ENCODE data around the gene SLC36A4. TPM values are rescaled to one million over a fixed set of nuclear protein-coding genes. Genes with fewer than 3 reads are reported as not detected.

SLC36A4 gene
- total and polyA plus RNA-seq, 2 of the 4 experiments (the other 2 are of a cell fraction): 9.2 to 13.1 TPM

DNA sequence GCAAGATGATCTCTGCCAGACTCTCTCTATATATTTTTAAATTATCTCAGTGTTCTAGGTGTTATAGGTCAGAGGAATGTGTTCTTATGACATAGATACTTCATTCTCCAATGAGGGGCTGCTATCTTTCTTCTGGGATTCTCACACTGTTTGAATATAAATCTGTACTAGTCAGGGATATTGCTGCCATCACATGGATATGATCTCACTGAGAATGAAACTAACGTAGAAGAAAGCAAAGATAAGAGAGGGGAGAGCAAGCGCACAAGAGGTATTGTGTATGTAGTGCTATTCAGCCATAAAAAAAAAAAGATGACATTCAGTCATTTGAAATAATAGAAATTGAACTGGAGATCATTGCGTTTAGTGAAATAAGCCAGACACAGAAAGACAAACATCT, 42.2 kb upstream of the SLC36A4 start:
- CTCF ChIA-PET: no interaction called here
- TF ChIP-seq MAZ (IDR thresholded peaks at IDR 0.05; ENCODE audit: borderline replicate concordance, low read depth, low read length): no peak
- TF ChIP-seq FOS (IDR thresholded peaks at IDR 0.05; ENCODE audit: low read depth, low read length): no peak
- no peak for TF ChIP-seq RCOR1 (IDR thresholded peaks at IDR 0.05; ENCODE audit: insufficient replicate concordance, low read length)
- TF ChIP-seq RFX5 (IDR thresholded peaks at IDR 0.05; ENCODE audit: low read depth, low read length): no peak
- no peak for TF ChIP-seq CEBPB (IDR thresholded peaks at IDR 0.05; ENCODE audit: low read depth, low read length)
- no peak for TF ChIP-seq BHLHE40 (IDR thresholded peaks at IDR 0.05; ENCODE audit: low read depth, low read length)
- no peak for TF ChIP-seq CTCF (conservative IDR thresholded peaks at IDR 0.05; ENCODE audit: low read depth, low read length)
- TF ChIP-seq, protein P1, sequence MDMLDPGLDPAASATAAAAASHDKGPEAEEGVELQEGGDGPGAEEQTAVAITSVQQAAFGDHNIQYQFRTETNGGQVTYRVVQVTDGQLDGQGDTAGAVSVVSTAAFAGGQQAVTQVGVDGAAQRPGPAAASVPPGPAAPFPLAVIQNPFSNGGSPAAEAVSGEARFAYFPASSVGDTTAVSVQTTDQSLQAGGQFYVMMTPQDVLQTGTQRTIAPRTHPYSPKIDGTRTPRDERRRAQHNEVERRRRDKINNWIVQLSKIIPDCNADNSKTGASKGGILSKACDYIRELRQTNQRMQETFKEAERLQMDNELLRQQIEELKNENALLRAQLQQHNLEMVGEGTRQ (IDR thresholded peaks at IDR 0.05; ENCODE audit: low read depth, low read length): no peak
- TF ChIP-seq CHD1 (IDR thresholded peaks at IDR 0.05; ENCODE audit: low read depth, low read length): no peak
- no peak for TF ChIP-seq POLR2A (IDR thresholded peaks at IDR 0.05; ENCODE audit: low read depth, low read length)
- TF ChIP-seq MXI1 (IDR thresholded peaks at IDR 0.05; ENCODE audit: borderline replicate concordance, low read depth, low read length): no peak
- Histone ChIP-seq H3K36me3 (ENCODE audit: control insufficient read depth, insufficient read depth, low read length) (no peaks in the 10 kb centered on the region), H4K91ac (ENCODE audit: insufficient read depth, low read depth, low read length) (no peak overlapping the region), H3K4me2 (ENCODE audit: low read depth, low read length) (no peak overlapping the region), H3K14ac (replicated peaks; ENCODE audit: low read depth, low read length) (no peak overlapping the region), H2AK9ac (replicated peaks; ENCODE audit: low read depth, low read length, poor library complexity) (no peak overlapping the region), H2BK5ac (ENCODE audit: low read depth, low read length, poor library complexity, severe bottlenecking) (no peak overlapping the region), H3K27ac (ENCODE audit: insufficient read depth, low read length) (no peak overlapping the region), H3K27me3 (ENCODE audit: control insufficient read depth, insufficient read depth, low read length) (peaks cover 12% of the 10 kb centered on the region), H3K9ac (ENCODE audit: low read depth, low read length) (no peak overlapping the region), H2AFZ (replicated peaks; ENCODE audit: low read length, poor library complexity) (no peak overlapping the region), H4K5ac (ENCODE audit: low read depth, low read length) (no peak overlapping the region), H3K9me1 (ENCODE audit: insufficient read depth, low read length) (no peaks in the 10 kb centered on the region), H2BK120ac (ENCODE audit: low read depth, low read length) (no peak overlapping the region), H4K20me1 (ENCODE audit: insufficient read depth, low read length) (no peaks in the 10 kb centered on the region), H3K79me1 (ENCODE audit: low read depth in 1 of 2, low read length in 2 of 2) (no peaks in the 10 kb centered on the region), H3K18ac (ENCODE audit: low read depth, low read length) (no peak overlapping the region), H3K4me3 (ENCODE audit: insufficient read depth, low read depth, low read length) (no peak overlapping the region), H2AK5ac (ENCODE audit: low read depth, low read length) (no peak overlapping the region), H3K56ac (ENCODE audit: extremely low read depth, insufficient read depth, low read length) (no peak overlapping the region), H2BK15ac (ENCODE audit: low read depth, low read length) (no peak overlapping the region), H3K4ac (ENCODE audit: low read depth, low read length) (no peak overlapping the region), H4K8ac (ENCODE audit: low read depth in 2 of 2, low read length in 2 of 2) (no peak overlapping the region), H2BK20ac (ENCODE audit: low read depth, low read length) (no peak overlapping the region), H3K4me1 (ENCODE audit: control insufficient read depth, insufficient read depth, low read length) (no peaks in the 10 kb centered on the region), H3K23ac (ENCODE audit: low read depth, low read length) (no peak overlapping the region), H3K9me3 (ENCODE audit: control insufficient read depth, insufficient read depth, low read length) (no peaks in the 10 kb centered on the region)
- DNase-seq (no peak), ATAC-seq (ENCODE audit: low read depth) (no peak)
- POLR2A ChIA-PET (ENCODE audit: unreplicated experiment): no interaction called here
- WGBS, 2 experiments (ENCODE audit: extremely low coverage in 2 of 2, insufficient read length in 1 of 2): no CpG with 5 or more reads among the region's 3 CpGs
- intact Hi-C loops (cut with micrococcal nuclease) (no loop called here), dilution Hi-C loops (cut with HindIII; ENCODE audit: low sequenced_read_pairs, unreplicated experiment) (no loop called here), in situ Hi-C loops (cut with MboI; ENCODE audit: low sequenced_read_pairs) (loop anchor here (5.0 kb wide), 1 partner anchor 302 kb away; the partner anchor contains the start of gene SMCO4)
- no TSS peak for BruUV-seq (replicated peaks)

Data from IMR-90 (cell line).